ENCODE measurements around the gene MANSC1.

MANSC1 gene

DNA sequence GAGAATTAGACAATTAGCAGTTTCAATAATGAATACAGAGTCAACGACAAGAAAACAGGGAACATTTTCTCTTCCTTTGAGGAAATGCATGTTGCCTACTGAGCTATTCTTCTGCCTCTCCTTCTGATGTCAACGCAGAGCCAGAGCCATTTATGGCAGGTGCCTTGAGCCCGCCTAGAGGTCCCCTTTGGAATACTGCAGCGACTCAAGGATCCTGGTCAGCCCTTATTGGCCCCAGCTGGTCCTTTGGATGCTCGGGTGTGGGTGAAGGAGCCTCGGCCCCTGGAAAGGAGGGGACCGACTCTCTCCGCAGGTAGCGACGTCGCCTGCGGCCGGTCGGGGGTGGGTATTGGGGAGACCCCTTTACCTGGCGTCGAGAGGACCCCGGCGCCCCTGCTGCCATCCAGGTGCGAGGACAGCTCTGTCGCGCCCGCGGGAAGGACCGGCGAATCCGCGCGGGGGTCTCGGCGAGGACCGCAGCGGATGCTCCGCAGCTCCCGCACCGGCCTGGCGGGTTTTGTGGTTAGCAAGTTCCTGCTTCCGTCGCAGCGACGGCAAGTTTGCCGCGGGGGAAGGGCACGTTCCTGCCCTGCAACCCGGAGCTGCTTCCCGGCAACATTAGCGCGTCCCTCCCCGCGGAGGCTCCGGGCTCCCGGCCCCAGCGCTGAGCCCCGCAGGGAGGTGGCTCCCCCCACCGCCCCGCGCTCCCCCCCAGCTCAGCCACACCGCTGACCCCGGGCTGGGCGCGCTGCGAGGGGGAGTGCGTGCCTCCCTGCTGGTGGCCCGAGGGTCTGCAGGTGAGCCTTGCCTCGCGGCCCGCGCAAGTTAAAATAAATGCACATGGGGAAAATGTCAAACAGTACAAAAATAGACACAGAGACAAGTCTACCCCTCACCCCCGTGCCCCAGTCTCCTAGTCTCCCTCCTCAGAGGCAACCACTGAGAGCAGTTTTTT lies at the start of gene MANSC1:
MANSC1 (minus strand) TSS at position 532 of the 955 bp plus-strand sequence. CDS start 6,928 bp downstream, outside the sequence.
- DNase-seq = peak; percentile 46 to 93 (median 81)
- intact Hi-C loops (cut with DNase I) = loop anchor here (10.0 kb wide), 1 partner anchor 85 kb away; the partner anchor contains the start of gene LRP6

DNA sequence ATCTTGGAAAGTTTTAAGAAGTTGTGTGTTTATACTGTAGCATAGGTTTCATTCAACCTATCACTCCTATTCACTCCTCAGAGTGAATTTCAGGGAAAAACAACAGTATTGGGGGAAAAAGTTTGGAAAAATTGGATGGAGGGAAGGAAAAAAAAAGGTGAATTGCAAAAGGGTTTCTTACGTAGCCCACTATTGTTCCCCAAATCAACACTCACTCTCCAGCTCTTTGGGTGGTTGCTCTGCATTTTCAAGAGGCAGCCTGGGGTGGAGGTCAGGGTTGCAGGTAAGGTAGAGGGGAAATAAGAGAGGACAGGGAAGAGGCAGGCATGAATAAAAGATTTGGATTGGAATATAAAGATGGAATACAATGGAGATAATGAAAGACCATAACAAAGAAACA lies 49.1 kb upstream of the MANSC1 start:
- intact Hi-C loops (cut with DNase I) = no loop called here
- DNase-seq = no peak

DNA sequence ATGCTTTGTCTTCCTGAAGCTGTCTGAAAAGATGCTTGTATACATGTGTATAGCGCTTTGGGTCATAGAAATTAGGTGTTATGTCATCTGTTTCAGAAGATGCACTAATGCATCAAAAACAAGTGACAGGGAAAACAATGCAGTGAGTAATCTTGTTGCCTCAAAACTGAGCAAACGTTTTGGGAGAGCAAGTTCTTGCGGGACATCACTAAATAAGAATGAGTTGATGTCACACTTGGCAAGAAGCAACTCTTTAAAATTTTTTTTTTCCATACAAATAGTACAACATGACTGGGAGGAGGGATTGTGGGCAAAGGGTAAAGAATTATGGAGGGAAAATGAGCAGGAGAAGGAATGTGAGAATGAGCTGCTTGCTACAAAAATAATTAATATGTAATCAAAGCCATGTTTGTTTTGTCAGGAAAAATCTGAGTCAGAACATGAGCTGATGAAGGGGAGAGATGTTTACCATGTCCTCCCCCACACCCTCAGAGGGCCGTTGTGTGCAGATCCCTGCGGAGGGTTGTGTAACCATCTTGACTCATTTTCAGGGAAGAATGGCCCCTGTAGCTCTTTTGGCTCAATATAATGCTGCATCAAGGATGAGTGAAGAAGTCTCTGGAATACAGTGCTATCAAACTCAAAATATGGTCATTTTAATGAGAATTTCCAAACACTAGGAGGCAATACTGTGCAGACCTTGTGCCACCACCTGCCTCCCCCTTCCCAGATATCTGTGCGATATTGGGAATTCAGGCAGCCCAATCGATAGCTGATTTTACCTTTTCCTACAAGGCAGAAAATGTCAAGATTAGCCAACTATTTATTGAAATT lies 48.2 kb upstream of the MANSC1 start:
- peak in 2 of 42 donors; percentile 17 to 25 for DNase-seq
- intact Hi-C loops (cut with DNase I) = no loop called here

DNA sequence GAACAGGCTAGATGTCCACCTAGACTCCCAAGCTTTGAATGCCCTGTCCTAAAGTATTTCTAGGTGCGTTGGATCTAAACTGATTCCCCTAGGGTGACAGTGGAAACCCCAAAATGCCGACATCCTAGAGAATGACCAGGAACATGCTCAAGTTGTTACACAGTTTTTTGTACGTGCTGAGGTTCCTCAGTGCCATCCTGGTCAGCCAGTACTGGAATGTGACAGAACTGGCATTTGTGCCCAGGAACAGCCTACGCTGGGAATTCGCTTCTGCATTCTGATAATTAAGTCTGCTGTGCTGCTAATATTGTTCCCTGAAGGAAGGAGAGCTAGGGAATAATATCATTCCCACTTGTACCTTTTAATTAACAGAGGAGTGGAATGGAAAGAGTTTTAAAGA lies 47.1 kb upstream of the MANSC1 start:
- no peak for DNase-seq
- intact Hi-C loops (cut with DNase I) = no loop called here

DNA sequence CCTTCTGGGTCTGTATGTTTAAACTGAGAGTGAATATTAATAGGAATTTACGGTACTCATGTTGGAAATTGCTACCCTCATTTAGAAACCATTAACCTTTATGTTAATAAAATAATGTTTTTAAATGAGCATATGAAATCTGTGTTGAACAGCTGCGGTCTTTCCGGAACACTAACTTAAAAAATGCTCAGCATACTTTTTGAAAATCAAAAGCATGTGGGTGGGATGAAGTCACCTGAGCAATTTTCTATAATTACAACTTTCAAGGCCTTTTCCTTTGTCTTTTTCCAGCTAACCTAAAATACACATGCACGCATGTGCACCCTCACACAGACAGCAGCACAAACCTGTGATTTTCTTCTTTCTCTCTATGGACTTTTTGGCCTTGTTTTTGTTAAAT lies 46.7 kb upstream of the MANSC1 start:
- intact Hi-C loops (cut with DNase I) = no loop called here
- no peak for DNase-seq

DNA sequence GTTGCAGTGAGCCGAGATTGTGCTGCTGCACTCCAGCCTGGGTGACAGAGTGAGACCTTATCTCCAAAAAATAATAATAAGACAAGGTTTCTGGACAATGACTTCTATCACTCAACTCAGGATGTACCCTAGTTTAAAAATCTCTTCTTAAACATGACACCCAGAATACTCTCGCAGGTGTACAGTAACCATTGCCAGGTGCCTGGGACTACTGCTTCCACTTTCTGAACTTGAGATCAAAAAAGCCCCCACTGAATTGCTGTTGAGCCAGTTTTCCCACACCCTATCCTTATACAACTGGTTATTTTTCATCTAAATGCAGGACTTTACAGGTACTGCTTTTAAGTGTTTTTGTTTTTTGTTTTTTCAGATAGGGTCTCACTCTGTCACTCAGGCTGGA lies 43.1 kb upstream of the MANSC1 start:
- DNase-seq = no peak
- intact Hi-C loops (cut with DNase I) = no loop called here

DNA sequence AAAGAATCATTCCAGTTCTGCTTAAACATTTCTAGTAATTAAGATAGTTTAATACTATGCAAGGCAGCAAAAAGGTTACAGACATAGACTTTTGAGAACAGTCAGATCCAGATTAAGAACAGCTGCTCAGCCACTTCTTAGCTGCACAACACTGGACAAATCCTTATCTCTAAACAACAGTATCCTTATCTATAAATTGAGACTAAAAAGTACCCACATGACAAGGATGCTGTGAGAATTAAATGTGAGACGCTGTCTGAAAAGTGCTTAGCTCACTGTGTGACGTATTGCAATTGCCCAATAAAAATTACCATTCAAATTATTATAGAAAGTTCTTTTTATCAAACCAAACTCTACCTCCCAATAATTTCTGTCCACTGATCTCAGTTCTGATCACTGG lies 42.4 kb upstream of the MANSC1 start:
- no peak for DNase-seq
- intact Hi-C loops (cut with DNase I) = no loop called here

DNA sequence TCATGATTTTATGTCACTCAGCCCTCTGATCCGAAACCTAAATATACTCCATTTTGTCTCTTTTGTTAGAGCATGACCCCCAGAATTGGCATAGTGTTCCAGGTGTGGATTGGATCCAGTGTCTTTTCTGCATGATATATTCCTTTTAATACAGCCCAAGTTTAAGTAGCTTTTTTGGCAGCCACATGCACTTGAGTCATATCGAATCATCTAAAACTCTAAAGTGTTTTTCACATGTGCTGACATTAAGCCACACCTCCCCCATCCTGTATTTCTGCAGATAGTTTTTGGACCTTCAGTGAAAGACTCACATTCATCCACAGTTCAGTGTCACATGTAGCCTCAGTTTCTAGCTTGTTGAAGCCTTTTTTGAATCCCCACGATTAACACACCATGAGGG lies 37.5 kb upstream of the MANSC1 start:
- intact Hi-C loops (cut with DNase I) = no loop called here
- DNase-seq = no peak

DNA sequence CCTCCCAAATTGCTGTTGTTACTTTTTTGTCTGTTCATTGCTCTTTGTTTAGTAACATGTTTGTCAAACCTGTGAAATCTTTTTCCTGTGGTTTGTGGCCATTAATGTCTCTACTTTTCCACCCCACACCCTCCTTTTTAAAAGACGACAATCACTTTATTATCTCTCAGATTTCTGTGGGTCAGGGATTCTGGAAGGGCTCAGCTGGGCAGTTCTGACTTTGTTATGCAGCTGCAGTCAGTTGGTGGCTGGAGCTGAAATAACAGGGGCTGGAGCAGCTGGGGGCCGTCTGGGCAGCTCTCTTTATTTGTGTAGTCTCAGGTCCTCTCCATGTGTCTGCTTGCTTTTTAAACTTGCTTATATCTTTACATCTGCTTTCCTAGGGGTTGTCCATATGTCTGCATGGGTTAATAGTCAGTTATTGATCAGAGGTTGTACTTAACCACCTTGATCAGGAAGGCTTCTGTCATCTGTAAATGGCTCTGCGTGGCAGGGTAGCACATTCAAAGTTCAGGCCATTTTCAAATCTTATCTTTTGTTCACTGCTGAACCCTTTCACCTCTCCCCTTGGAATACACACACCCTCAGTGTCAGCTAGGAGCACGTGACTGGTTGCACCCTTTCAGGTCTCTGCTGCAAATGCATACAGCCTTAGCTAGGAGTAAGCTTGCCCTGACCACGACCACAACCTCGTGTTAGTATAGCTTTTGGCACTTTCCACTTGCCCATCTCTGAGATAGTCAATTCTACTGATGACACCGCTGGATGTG lies 34.7 kb upstream of the MANSC1 start:
- peak in 36 of 42 donors; percentile 22 to 80 (median 56) for DNase-seq
- intact Hi-C loops (cut with DNase I) = no loop called here

DNA sequence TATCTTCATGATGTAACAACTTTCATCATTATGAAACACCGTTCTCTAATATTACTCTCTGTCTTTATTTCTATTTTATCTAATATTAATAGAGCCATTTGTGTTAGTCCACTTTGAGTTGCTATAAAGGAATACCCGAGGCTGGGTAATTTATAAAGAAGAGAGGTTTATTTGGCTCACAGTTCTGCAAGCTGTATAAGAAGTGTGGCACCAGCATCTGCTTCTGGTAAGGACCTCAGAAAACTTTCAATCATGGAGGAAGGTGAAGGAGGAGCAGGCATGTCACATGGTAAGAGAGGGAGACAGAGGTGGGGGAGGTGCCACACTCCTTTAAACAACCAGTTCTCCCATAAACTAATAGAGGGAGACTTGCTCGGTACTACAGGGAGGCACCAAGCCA lies 31.9 kb upstream of the MANSC1 start:
- DNase-seq = no peak
- intact Hi-C loops (cut with DNase I) = no loop called here

DNA sequence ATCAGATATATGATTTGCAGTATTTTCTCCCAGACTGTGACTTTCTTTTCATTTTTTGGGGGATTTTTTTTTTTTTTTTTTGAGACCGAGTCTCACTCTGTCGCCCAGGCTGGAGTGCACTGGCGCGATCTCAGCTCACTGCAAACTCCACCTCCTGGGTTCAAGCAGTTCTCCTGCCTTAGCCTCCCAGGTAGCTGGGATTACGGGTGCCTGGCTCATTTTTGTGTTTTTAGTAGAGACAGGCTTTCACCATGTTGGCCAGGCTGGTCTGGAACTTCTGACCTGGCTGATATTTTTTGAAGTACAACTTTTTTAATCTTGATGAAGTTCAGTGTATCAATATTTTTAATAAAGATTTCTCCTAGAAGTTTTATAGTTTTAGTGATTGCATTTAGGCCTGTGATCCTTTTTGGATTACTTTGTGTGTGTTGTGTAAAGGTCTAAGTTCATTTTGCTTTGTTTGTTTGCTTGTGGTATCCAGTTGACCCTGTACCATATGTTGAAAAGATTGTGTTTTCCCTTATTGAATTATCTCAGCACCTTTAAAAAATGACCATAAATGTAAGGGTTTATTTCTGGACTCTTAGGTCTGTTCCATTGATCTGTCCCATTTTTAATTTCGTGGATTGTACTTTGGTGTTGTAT lies 31.0 kb upstream of the MANSC1 start:
- intact Hi-C loops (cut with DNase I) = no loop called here
- no peak for DNase-seq

DNA sequence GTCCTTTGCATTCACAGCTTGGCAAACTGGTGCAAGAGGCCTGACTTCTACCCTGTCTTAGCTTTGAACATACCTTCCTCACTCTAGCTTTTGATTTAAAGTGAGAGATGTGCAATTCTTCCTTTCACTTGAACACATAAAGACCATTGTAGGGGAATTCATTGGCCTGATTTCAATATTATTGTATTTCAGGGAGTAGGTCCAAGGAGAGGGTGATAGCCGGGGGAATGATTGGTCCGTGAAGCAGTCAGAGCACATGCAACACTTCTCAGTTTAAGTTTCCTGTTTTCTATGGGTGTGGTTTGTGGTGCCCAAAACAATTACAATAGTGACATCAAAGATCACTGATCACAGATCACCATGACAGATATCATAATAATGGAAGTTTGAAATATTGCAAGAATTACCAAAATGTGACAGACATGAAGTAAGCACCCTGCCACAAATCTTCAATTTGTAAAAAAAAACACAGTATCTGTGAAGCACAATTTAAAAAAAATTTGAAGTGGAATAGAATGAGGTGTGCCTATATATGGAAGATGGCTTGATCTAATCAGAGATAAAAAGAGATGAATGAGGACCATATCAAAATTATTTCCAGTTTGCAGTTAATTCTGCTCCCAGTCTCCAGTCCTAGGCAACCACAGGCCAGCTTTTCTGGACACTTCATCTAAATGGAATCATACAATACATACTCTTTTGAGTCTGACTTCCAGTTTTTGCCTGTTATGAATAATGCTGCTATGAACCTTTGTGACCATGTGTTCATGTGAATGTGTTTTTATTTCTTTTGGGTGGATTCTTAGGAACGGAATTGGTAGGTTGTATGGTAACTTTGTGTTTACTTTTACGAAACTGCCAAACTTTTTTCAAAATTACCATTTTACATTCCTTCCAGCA lies 30.0 kb upstream of the MANSC1 start:
- DNase-seq = no peak
- intact Hi-C loops (cut with DNase I) = loop anchor here (5.0 kb wide), 2 partner anchors 277 to 317 kb away; partner anchors contain the start of gene GPR19

DNA sequence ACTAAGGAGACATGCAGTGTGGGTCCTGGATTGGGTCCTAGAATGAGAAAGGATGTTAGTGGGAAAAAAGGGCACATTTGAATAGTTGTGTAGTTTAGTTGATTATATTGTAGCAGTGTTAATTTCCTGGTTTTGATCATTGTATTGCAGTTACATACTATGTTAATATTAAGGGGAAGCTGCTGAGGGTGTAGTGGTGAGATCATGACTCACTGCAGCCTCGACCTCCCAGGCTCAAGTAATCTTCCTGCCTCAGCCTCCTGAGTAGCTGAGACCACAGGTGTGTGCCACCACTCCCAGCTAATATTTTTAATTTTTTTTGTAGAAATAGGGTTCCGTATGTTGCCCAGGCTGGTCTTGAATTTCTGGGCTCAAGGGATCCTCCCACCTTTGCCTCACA lies 28.6 kb upstream of the MANSC1 start:
- intact Hi-C loops (cut with DNase I) = loop anchor here (5.0 kb wide), 2 partner anchors 279 to 319 kb away; partner anchors contain the start of gene GPR19
- no peak for DNase-seq

DNA sequence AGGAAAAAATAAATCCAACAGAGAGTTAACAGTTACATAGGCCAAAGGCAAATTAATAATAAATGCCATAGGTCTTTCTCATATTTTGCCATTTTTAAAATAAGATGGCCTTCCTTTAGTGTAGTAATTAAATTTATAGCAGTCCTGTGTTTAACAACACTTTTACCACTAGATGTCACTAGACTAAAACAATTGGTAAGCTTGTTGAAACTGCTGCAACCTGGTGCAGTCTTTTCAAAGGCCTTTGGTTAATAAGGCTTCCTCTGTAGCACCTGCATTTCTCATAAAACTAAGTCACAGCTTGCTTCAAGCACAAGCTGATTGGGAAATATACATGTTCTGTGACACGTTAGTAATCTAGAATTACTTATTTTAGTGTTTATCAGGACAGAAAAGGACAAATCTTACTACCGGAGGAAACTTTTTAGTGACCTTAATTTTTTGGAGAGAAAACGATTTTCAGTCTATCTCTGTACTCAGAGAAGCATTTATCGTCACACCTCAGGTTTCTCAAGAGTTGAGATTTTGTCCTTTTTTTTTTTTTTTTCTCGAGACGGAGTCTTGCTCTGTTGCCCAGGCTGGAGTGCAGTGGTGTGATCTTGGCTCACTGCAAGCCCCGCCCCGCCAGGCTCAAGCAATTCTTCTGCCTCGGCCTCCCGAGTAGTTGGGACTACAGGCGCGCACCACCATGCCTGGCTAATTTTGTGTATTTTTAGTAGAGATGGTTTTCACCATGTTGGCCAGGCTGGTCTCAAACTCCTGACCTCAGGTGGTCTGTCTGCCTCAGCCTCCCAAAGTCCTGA lies 26.8 kb upstream of the MANSC1 start:
- DNase-seq = peak in 7 of 42 donors; percentile 22 to 66 (median 49)
- intact Hi-C loops (cut with DNase I) = loop anchor here (2.0 to 5.0 kb wide), 3 partner anchors 186 to 320 kb away; partner anchors contain the start of genes DUSP16 and GPR19

DNA sequence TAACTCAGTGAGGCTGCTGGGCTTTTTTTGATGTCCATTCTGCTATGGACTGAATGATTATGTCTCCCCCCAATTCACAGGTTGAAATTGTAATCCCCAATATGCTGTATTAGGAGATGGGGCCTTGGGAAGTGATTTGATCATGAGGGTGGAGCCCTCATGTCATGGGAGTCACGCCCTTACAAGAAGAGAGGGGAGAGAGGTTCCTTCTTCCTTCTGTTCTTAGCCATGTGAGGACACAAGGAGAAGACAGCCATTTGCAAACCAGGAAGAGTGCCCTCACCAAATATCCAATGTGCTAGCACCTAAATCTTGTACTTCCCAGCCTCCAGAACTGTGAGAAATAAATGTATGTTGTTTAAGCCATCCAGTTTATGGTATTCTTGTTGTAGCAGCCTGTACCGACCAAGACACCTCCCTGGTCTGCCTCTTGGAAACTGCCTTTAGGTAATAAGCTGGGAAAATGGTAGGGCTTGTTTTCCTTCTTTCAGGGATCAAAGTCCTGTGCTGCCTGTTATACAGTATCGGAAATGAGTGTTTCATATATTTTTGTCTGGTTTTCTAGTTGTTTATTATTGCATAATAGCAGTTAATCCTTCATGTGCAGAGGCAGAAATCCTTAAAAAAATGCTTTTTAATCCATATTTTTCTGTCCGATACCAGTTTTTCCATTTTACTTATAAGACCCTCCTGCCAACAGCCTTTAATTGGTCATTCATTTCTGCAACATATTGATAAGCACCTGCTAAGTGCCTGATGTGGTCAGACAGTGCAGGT lies 23.1 kb upstream of the MANSC1 start:
- DNase-seq = no peak
- intact Hi-C loops (cut with DNase I) = loop anchor here (5.0 kb wide), 1 partner anchor 339 kb away; no protein-coding TSS in a partner anchor

DNA sequence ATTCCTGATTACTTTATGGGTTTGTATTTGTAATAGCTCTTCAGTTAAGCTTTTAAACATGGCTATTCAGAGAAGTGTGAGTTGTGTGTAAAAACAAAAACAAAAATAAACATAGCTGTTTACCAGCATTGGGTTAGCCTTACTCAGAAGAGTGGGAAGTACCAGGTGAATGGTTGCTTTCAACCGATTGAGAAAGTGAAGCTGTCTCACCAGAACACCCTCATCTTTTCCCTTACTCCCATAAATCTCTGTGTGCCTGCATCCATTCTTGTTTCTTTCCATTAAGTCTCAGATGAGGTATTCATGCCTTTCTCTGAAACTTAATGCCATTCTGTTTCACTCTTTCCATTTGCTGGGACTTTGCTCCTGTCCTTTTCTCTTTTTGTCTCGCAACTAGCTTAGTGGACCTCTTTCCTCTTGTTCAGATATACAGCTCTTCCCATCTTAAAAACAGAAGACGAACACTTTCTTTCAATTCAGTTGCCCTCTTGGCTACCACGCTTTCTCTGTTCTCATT lies 17.5 kb upstream of the MANSC1 start:
- no peak for DNase-seq
- intact Hi-C loops (cut with DNase I) = no loop called here
